Renal cortex interstitium (tissue), 11 donors: ENCODE results near the gene TGM5. TPM values are rescaled to one million over a fixed set of nuclear protein-coding genes. Genes with fewer than 3 reads are reported as not detected.
"Not testable (repeated sequence)": the region's sequence is repeated elsewhere in the genome, so short reads cannot be mapped to it uniquely, and the experiment has no call there.

ENCODE experiments used
- DNase-seq, 11 donors: peaks; one replicate each; pipeline ENCODE4 v3.0.0-alpha.2; 2013; ENCODE audit warnings: low read depth in 9 of 11, low spot score in 4 of 11; ENCODE audit errors: extremely low read depth in 1 of 11
- polyA plus RNA-seq, 3 donors: library from polyadenylated mRNA; unstranded; fragments of 120-200 nt; gene quantifications; one replicate each; pipeline ENCODE4 v1.2.1, GENCODE V29; 2013; ENCODE audit not compliant: insufficient read length in 3 of 3

Gene TGM5
- polyA plus RNA-seq, 3 donors, result not detected

- no peak for DNase-seq
These were observed 59.7 kb downstream of the TGM5 start for GRCh38 chr15:43207024-43207423.

- no peak for DNase-seq
These were observed 60.7 kb downstream of the TGM5 start for GRCh38 chr15:43206054-43206453.

GRCh38 chr15:43204016-43204901, 62.5 kb downstream of the TGM5 start:
- DNase-seq, result peak in 1 of 11 donors; percentile 36

- no peak for DNase-seq
These were observed 66.7 kb downstream of the TGM5 start for GRCh38 chr15:43199945-43200488.

GRCh38 chr15:43198992-43199391, 67.7 kb downstream of the TGM5 start:
- DNase-seq, result no peak

- not testable (repeated sequence) for DNase-seq
These were observed 68.2 kb downstream of the TGM5 start for GRCh38 chr15:43198556-43198955.

GRCh38 chr15:43197773-43198172, 69.0 kb downstream of the TGM5 start:
- not testable (repeated sequence) for DNase-seq

GRCh38 chr15:43196760-43197548, 69.8 kb downstream of the TGM5 start:
- no peak for DNase-seq

GRCh38 chr15:43194795-43195194, 71.9 kb downstream of the TGM5 start:
- DNase-seq, result no peak

GRCh38 chr15:43193710-43194109, 73.0 kb downstream of the TGM5 start:
- no peak for DNase-seq

GRCh38 chr15:43190178-43190577, 76.5 kb downstream of the TGM5 start:
- no peak for DNase-seq

- DNase-seq, result no peak
These were observed 77.4 kb downstream of the TGM5 start for GRCh38 chr15:43189296-43189695.

- DNase-seq, result peak in 2 of 11 donors; percentile 9 to 23
These were observed 79.1 kb downstream of the TGM5 start for GRCh38 chr15:43187544-43188155.

- peak in 1 of 11 donors; percentile 9 for DNase-seq
These were observed 80.8 kb downstream of the TGM5 start for GRCh38 chr15:43186003-43186353.

- peak in 9 of 11 donors; percentile 50 to 71 (median 62) for DNase-seq
These were observed 81.3 kb downstream of the TGM5 start, which contains the start of gene CCNDBP1 for GRCh38 chr15:43185157-43186002. CCNDBP1 (plus strand) TSS chr15:43185403; CDS start chr15:43185499, 96 bp downstream.

GRCh38 chr15:43184407-43185124, 82.2 kb downstream of the TGM5 start:
- DNase-seq, result no peak

GRCh38 chr15:43183270-43183669, 83.5 kb downstream of the TGM5 start:
- DNase-seq, result no peak
